Natural killer cell treated with Interleukin-12 subunit alpha and Interleukin-12 subunit beta and Interleukin-15 and Interleukin-18, amount 100 ng/mL, for 72 hours (primary cell): ENCODE results near the gene FER. TPM values are rescaled to one million over a fixed set of nuclear protein-coding genes. Genes with fewer than 3 reads are reported as not detected.
"Not testable (repeated sequence)": the region's sequence is repeated elsewhere in the genome, so short reads cannot be mapped to it uniquely, and the experiment has no call there.

ENCODE experiments used
- ATAC-seq, 2 donors: fragments of 150-1000 bp; cut with Tn5 transposase in 1 of 2; sonication (Bioruptor Pico), chemical (Tn5 transposase) in 1 of 2; 2 replicates each; pipeline ENCODE4 v1.10.0; 2021
- DNase-seq: peaks from one replicate; pipeline ENCODE4 v3.0.0; 2022; ENCODE audit warnings: low spot score
- H3K27ac Mint-ChIP-seq, 2 donors: 1 replicate in 1 of 2; 2 replicates in 1 of 2; pipeline ENCODE4 v1.8.0; 2022; ENCODE audit warnings: mixed read lengths in 2 of 2, mild to moderate bottlenecking in 1 of 2, moderate library complexity in 1 of 2
- H3K27me3 Mint-ChIP-seq, 2 donors: 1 replicate in 1 of 2; 2 replicates in 1 of 2; pipeline ENCODE4 v1.8.0; 2022; ENCODE audit warnings: mixed read lengths in 2 of 2
- H3K36me3 Mint-ChIP-seq: one replicate; pipeline ENCODE4 v1.8.0; 2022; ENCODE audit warnings: mixed read lengths
- H3K4me1 Mint-ChIP-seq, 2 donors: 1 replicate in 1 of 2; 2 replicates in 1 of 2; pipeline ENCODE4 v1.8.0; 2022; ENCODE audit warnings: low read depth in 2 of 2, mixed read lengths in 2 of 2, mild to moderate bottlenecking in 1 of 2
- H3K4me3 Mint-ChIP-seq: one replicate; pipeline ENCODE4 v1.8.0; 2022; ENCODE audit warnings: mixed read lengths
- H3K9me3 Mint-ChIP-seq: 2 replicates; pipeline ENCODE4 v1.8.0; 2022; ENCODE audit warnings: mixed read lengths
- total RNA-seq, 2 donors: library from RNA; stranded (reverse); gene quantifications; one replicate each; pipeline ENCODE4 v1.2.3, GENCODE V29; 2022

Gene FER
- total RNA-seq, 2 donors from 2014 or later: 13.4 to 22.1 TPM

- Mint-ChIP-seq H3K27me3 (no peaks in the 10 kb centered on the region), H3K4me1 (no peaks in the 10 kb centered on the region), H3K27ac (no peak overlapping the region), H3K9me3 (no peaks in the 10 kb centered on the region), H3K36me3 (no peaks in the 10 kb centered on the region), H3K4me3 (no peak overlapping the region)
- DNase-seq (no peak), ATAC-seq (no peak)
Measured at GRCh38 chr5:108942701-108943100, 195.0 kb downstream of the FER start.

- no peak overlapping the region for H3K27ac Mint-ChIP-seq
- no peaks in the 10 kb centered on the region for H3K9me3 Mint-ChIP-seq
- H3K4me1 Mint-ChIP-seq: no peaks in the 10 kb centered on the region
- H3K27me3 Mint-ChIP-seq: no peaks in the 10 kb centered on the region
- no peak for DNase-seq
- ATAC-seq: no peak
- no peak overlapping the region for H3K4me3 Mint-ChIP-seq
- no peaks in the 10 kb centered on the region for H3K36me3 Mint-ChIP-seq
Measured at GRCh38 chr5:108945094-108945493, 197.4 kb downstream of the FER start.

GRCh38 chr5:108946008-108946407, 198.3 kb downstream of the FER start:
- Mint-ChIP-seq H3K36me3 (no peaks in the 10 kb centered on the region), H3K27ac (no peak overlapping the region), H3K27me3 (no peaks in the 10 kb centered on the region), H3K4me1 (no peaks in the 10 kb centered on the region), H3K4me3 (no peak overlapping the region), H3K9me3 (no peaks in the 10 kb centered on the region)
- DNase-seq (no peak), ATAC-seq (no peak)

- Mint-ChIP-seq H3K4me3 (no peak overlapping the region), H3K27me3 (no peaks in the 10 kb centered on the region), H3K27ac (no peak overlapping the region), H3K36me3 (no peaks in the 10 kb centered on the region), H3K4me1 (no peaks in the 10 kb centered on the region), H3K9me3 (no peaks in the 10 kb centered on the region)
- DNase-seq: no peak
- no peak for ATAC-seq
Measured at GRCh38 chr5:108947164-108947563, 199.5 kb downstream of the FER start.

- Mint-ChIP-seq H3K27ac (no peak overlapping the region), H3K36me3 (no peaks in the 10 kb centered on the region), H3K4me3 (no peak overlapping the region), H3K27me3 (no peaks in the 10 kb centered on the region), H3K9me3 (no peaks in the 10 kb centered on the region), H3K4me1 (no peaks in the 10 kb centered on the region)
- DNase-seq: no peak
- no peak for ATAC-seq
Measured at GRCh38 chr5:108950276-108950675, 202.6 kb downstream of the FER start.

- DNase-seq: no peak
- Mint-ChIP-seq H3K27ac (no peak overlapping the region), H3K27me3 (no peaks in the 10 kb centered on the region), H3K9me3 (no peaks in the 10 kb centered on the region), H3K4me1 (no peaks in the 10 kb centered on the region), H3K36me3 (no peaks in the 10 kb centered on the region), H3K4me3 (no peak overlapping the region)
- no peak for ATAC-seq
Measured at GRCh38 chr5:108953940-108954339, 206.2 kb downstream of the FER start.

- Mint-ChIP-seq H3K36me3 (no peaks in the 10 kb centered on the region), H3K9me3 (no peaks in the 10 kb centered on the region), H3K27me3 (no peaks in the 10 kb centered on the region), H3K4me3 (no peak overlapping the region), H3K4me1 (no peaks in the 10 kb centered on the region), H3K27ac (no peak overlapping the region)
- DNase-seq: no peak
- ATAC-seq: no peak
Measured at GRCh38 chr5:108957333-108957732, 209.6 kb downstream of the FER start.

GRCh38 chr5:108966910-108967309, 219.2 kb downstream of the FER start:
- Mint-ChIP-seq H3K9me3 (peaks cover 3% of the 10 kb centered on the region), H3K4me1 (no peaks in the 10 kb centered on the region), H3K27ac (no peak overlapping the region)

GRCh38 chr5:108974594-108974993, 226.9 kb downstream of the FER start:
- Mint-ChIP-seq H3K4me3 (no peak overlapping the region), H3K4me1 (no peaks in the 10 kb centered on the region), H3K9me3 (no peaks in the 10 kb centered on the region), H3K27me3 (no peaks in the 10 kb centered on the region), H3K27ac (no peak overlapping the region), H3K36me3 (peaks cover 4% of the 10 kb centered on the region)
- ATAC-seq: no peak
- DNase-seq: no peak

More at GRCh38 chr5:108966910-108967309, 219.2 kb downstream of the FER start:
- H3K4me3 Mint-ChIP-seq: no peak overlapping the region
- H3K27me3 Mint-ChIP-seq: no peaks in the 10 kb centered on the region
- no peak for ATAC-seq
- H3K36me3 Mint-ChIP-seq: no peaks in the 10 kb centered on the region
- no peak for DNase-seq

DNA sequence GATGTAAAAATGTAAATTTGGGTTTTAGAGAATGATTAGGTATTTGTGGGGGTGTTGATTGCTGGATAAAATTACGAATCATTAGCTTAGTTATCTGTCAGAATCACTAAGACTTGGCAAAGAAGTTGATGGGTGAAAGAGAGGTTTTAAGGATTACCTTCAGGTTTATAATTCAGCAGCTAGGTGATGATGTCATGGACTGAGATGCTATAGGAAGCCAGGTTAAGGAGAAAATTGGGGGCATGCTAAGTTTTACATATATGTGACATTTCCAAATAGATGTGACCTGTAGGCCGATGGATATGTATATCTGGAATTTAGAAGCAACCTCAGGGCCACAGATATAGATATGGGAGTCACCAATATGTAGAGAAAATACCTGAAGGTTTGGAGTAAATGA, 228.0 kb downstream of the FER start:
- H3K36me3 Mint-ChIP-seq: peaks cover 4% of the 10 kb centered on the region
- no peaks in the 10 kb centered on the region for H3K27me3 Mint-ChIP-seq
- DNase-seq (no peak), ATAC-seq (no peak)
- no peak overlapping the region for H3K4me3 Mint-ChIP-seq
- no peaks in the 10 kb centered on the region for H3K4me1 Mint-ChIP-seq
- H3K27ac Mint-ChIP-seq: no peak overlapping the region
- H3K9me3 Mint-ChIP-seq: no peaks in the 10 kb centered on the region

GRCh38 chr5:108983461-108984092, 235.9 kb downstream of the FER start:
- H3K9me3 Mint-ChIP-seq: peaks cover 3% of the 10 kb centered on the region

GRCh38 chr5:108989761-108990392, 242.2 kb downstream of the FER start:
- H3K27me3 Mint-ChIP-seq: no peaks in the 10 kb centered on the region
- peaks cover 0 to 5% of the 10 kb centered on the region in 2 donors for H3K4me1 Mint-ChIP-seq
- no peak overlapping the region for H3K27ac Mint-ChIP-seq
- peaks cover 15% of the 10 kb centered on the region for H3K9me3 Mint-ChIP-seq
- no peak for ATAC-seq
- no peak overlapping the region for H3K4me3 Mint-ChIP-seq
- H3K36me3 Mint-ChIP-seq: peaks cover 27% of the 10 kb centered on the region
- DNase-seq: no peak

More at GRCh38 chr5:108983461-108984092, 235.9 kb downstream of the FER start:
- DNase-seq (no peak), ATAC-seq (no peak)
- no peaks in the 10 kb centered on the region for H3K27me3 Mint-ChIP-seq
- no peak overlapping the region for H3K27ac Mint-ChIP-seq
- H3K36me3 Mint-ChIP-seq: peaks cover 11% of the 10 kb centered on the region
- H3K4me1 Mint-ChIP-seq: peaks cover 0 to 2% of the 10 kb centered on the region in 2 donors
- no peak overlapping the region for H3K4me3 Mint-ChIP-seq

DNA sequence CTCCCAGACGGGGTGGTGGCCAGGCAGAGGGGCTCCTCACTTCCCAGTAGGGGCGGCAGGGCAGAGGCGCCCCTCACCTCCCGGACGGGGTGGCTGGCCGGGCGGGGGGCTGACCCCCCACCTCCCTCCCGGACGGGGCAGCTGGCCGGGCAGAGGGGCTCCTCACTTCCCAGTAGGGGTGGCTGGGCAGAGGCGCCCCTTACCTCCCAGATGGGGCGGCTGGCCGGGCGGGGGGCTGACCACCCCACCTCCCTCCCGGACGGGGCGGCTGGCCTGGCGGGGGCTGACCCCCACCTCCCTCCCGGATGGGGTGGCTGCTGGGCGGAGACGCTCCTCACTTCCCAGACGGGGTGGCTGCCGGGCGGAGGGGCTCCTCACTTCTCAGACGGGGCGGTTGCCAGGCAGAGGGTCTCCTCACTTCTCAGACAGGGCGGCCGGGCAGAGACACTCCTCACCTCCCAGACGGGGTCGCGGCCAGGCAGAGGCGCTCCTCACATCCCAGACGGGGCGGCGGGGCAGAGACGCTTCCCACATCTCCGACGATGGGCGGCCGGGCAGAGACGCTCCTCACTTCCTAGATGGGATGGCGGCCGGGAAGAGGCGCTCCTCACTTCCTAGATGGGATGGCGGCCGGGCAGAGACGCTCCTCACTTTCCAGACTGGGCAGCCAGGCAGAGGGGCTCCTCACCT, 244.8 kb downstream of the FER start:
- not testable (repeated sequence) for H3K27me3 Mint-ChIP-seq, H3K4me3 Mint-ChIP-seq, H3K27ac Mint-ChIP-seq, ATAC-seq, DNase-seq, H3K4me1 Mint-ChIP-seq
- peaks cover 27% of the 10 kb centered on the region for H3K36me3 Mint-ChIP-seq
- peaks cover 11% of the 10 kb centered on the region for H3K9me3 Mint-ChIP-seq

DNA sequence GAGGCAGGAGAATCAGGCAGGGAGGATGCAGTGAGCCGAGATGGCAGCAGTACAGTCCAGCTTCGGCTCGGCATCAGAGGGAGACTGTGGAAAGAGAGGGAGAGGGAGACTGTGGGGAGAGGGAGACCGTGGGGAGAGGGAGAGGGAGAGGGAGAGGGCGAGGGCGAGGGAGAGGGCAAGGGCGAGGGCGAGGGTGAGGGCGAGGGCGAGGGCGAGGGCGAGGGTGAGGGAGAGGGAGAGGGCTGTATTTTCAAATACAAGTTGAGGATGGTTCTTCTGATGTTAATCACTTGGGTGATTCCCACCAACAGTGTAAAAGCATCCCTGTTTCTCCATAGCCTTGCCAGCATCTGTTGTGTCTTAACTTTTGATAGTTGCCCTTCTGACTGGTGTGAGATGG, 245.7 kb downstream of the FER start:
- ATAC-seq, H3K27me3 Mint-ChIP-seq, H3K4me1 Mint-ChIP-seq, DNase-seq, H3K27ac Mint-ChIP-seq, H3K4me3 Mint-ChIP-seq: not testable (repeated sequence)
- peaks cover 11% of the 10 kb centered on the region for H3K9me3 Mint-ChIP-seq
- peaks cover 18% of the 10 kb centered on the region for H3K36me3 Mint-ChIP-seq
